HEK293 (cell line): Measurements from ENCODE around the gene CYP2S1.

Source experiments
- CTCF ChIA-PET: fragments of 350-600 bp; formaldehyde crosslinking; extraction: SDS; loops from one replicate; lab custom pipeline; 2021; ENCODE audit warnings: antibody characterized with exemption; lab: Yijun Ruan, JAX
- POLR2A ChIA-PET: fragments of 300-600 bp; formaldehyde crosslinking; extraction: SDS; loops from one replicate; lab custom pipeline; 2020; ENCODE audit warnings: antibody characterized with exemption, inconsistent platforms; lab: Yijun Ruan, JAX
- H3K27ac ChIP-seq: fragments of 200-500 bp; sonication (Bioruptor generic); 2 replicates; pipeline ENCODE4 v1.5.1; 2014; ENCODE audit warnings: low read depth, low read length, control low read depth, inconsistent platforms; ENCODE audit errors: extremely low read depth
- H3K36me3 ChIP-seq, 2 experiments: fragments of 200-500 bp in 1 of 2; sonication (Bioruptor generic) in 1 of 2; 1 replicate in 1 of 2; 2 replicates in 1 of 2; pipeline ENCODE4 v1.5.1; 2014 to 2017; ENCODE audit warnings: inconsistent platforms in 2 of 2, low read length in 2 of 2; ENCODE audit not compliant: control insufficient read depth in 2 of 2, insufficient read depth in 1 of 2
- H3K4me1 ChIP-seq: fragments of 200-500 bp; sonication (Bioruptor generic); 2 replicates; pipeline ENCODE4 v1.5.1; 2014; ENCODE audit warnings: mild to moderate bottlenecking, low read length, inconsistent platforms; ENCODE audit not compliant: control insufficient read depth, insufficient read depth
- H3K4me3 ChIP-seq: 2 replicates; pipeline ENCODE4 v1.5.1; 2011; ENCODE audit warnings: low read depth, mild to moderate bottlenecking, control low read depth, low read length, moderate library complexity
- H3K9me3 ChIP-seq: fragments of 200-500 bp; sonication (Bioruptor generic); 2 replicates; pipeline ENCODE4 v1.5.1; 2014; ENCODE audit warnings: low read depth, low read length, inconsistent platforms; ENCODE audit not compliant: control insufficient read depth, insufficient read depth
- ELK4 ChIP-seq: IDR thresholded peaks from 2 replicates; pipeline ENCODE4 v1.6.1; 2011; ENCODE audit warnings: mild to moderate bottlenecking, low read depth, low read length, borderline replicate concordance
- GFI1B ChIP-seq: fragments of 450-650 bp; formaldehyde crosslinking; IDR thresholded peaks from 2 replicates; pipeline ENCODE4 v1.5.1; 2016; ENCODE audit warnings: missing biosample characterization, missing genetic modification characterization
- HOXD13 ChIP-seq: sonication (generic); formaldehyde crosslinking; IDR thresholded peaks from 2 replicates; pipeline ENCODE4 v1.8.0; 2022; ENCODE audit warnings: missing genetic modification reagents, borderline replicate concordance
- KLF9 ChIP-seq: fragments of 450-650 bp; formaldehyde crosslinking; IDR thresholded peaks from 2 replicates; pipeline ENCODE4 v1.5.1; 2016; ENCODE audit warnings: missing biosample characterization, missing genetic modification characterization, low read depth
- MEIS1 ChIP-seq: sonication (generic); formaldehyde crosslinking; IDR thresholded peaks from 2 replicates; pipeline ENCODE4 v1.8.1; 2022; ENCODE audit warnings: missing genetic modification reagents, mild to moderate bottlenecking, borderline replicate concordance
- OSR2 ChIP-seq: fragments of 450-650 bp; formaldehyde crosslinking; IDR thresholded peaks from 2 replicates; pipeline ENCODE4 v1.5.1; 2016; ENCODE audit warnings: missing biosample characterization, missing genetic modification characterization
- SCRT1 ChIP-seq: fragments of 450-650 bp; formaldehyde crosslinking; IDR thresholded peaks from 2 replicates; pipeline ENCODE4 v1.5.1; 2016; ENCODE audit warnings: missing biosample characterization, missing genetic modification characterization, borderline replicate concordance
- ZBTB8A ChIP-seq: fragments of 450-650 bp; formaldehyde crosslinking; IDR thresholded peaks from 2 replicates; pipeline ENCODE4 v1.5.1; 2016; ENCODE audit warnings: missing biosample characterization, missing genetic modification characterization
- ZNF146 ChIP-seq: fragments of 450-650 bp; formaldehyde crosslinking; IDR thresholded peaks from 2 replicates; pipeline ENCODE4 v1.5.1; 2016; ENCODE audit warnings: missing biosample characterization, missing genetic modification characterization
- ZNF266 ChIP-seq: fragments of 450-650 bp; formaldehyde crosslinking; IDR thresholded peaks from 2 replicates; pipeline ENCODE4 v1.5.1; 2016; ENCODE audit warnings: missing biosample characterization, missing genetic modification characterization, low read depth
- ZNF292 ChIP-seq: fragments of 450-650 bp; formaldehyde crosslinking; IDR thresholded peaks from 2 replicates; pipeline ENCODE4 v1.5.1; 2016; ENCODE audit warnings: low read depth, missing biosample characterization, missing genetic modification characterization, borderline replicate concordance
- ZNF341 ChIP-seq: fragments of 450-650 bp; formaldehyde crosslinking; IDR thresholded peaks from 2 replicates; pipeline ENCODE4; 2016; ENCODE audit warnings: low read depth, missing biosample characterization, missing genetic modification characterization
- ZNF391 ChIP-seq: fragments of 450-650 bp; formaldehyde crosslinking; IDR thresholded peaks from 2 replicates; pipeline ENCODE4 v1.5.1; 2016; ENCODE audit warnings: low read depth, missing biosample characterization, missing genetic modification characterization, borderline replicate concordance
- ZNF433 ChIP-seq: fragments of 450-650 bp; formaldehyde crosslinking; IDR thresholded peaks from 2 replicates; pipeline ENCODE4 v1.5.1; 2016; ENCODE audit warnings: missing biosample characterization, missing genetic modification characterization, low read depth
- ZNF621 ChIP-seq: fragments of 450-650 bp; formaldehyde crosslinking; IDR thresholded peaks from 2 replicates; pipeline ENCODE4 v1.5.1; 2017; ENCODE audit warnings: missing biosample characterization, missing genetic modification characterization
- ZNF623 ChIP-seq: fragments of 450-650 bp; formaldehyde crosslinking; IDR thresholded peaks from 2 replicates; pipeline ENCODE4 v1.5.1; 2016; ENCODE audit warnings: missing biosample characterization, missing genetic modification characterization
- ZNF670 ChIP-seq: fragments of 450-650 bp; formaldehyde crosslinking; IDR thresholded peaks from 2 replicates; pipeline ENCODE4 v1.5.1; 2016; ENCODE audit warnings: missing biosample characterization, missing genetic modification characterization, low read depth
- ZNF704 ChIP-seq: fragments of 450-650 bp; formaldehyde crosslinking; IDR thresholded peaks from 2 replicates; pipeline ENCODE4 v1.5.1; 2016; ENCODE audit warnings: missing biosample characterization, missing genetic modification characterization

CYP2S1 gene

GRCh38 chr19:41156207-41156606 is 36.8 kb upstream of the CYP2S1 start:
- Histone ChIP-seq H3K36me3 (no peaks in the 10 kb centered on the region), H3K4me3 (no peak overlapping the region), H3K4me1 (no peaks in the 10 kb centered on the region), H3K9me3 (0 out of 2 replicates have a peak, but pooled peaks cover 2% of the 10 kb centered on the region), H3K27ac (no peak overlapping the region)
- TF ChIP-seq ZBTB8A (no peak), ZNF433 (tag by site-specific recombination) (no peak), ZNF391 (no peak), ZNF341 (tag by site-specific recombination) (no peak), ELK4 (no peak), ZNF266 (tag by site-specific recombination) (no peak), OSR2 (tag by site-specific recombination) (no peak), ZNF292 (tag by site-specific recombination) (no peak), SCRT1 (no peak), ZNF146 (tag by site-specific recombination) (no peak), ZNF621 (tag by site-specific recombination) (no peak), ZNF704 (no peak)
- ChIA-PET CTCF (interaction anchor here (1.9 kb wide), 1 partner anchor 12 kb away, joined by 9 read pairs; no protein-coding TSS in a partner anchor), POLR2A (no interaction called here)

- Histone ChIP-seq H3K4me1 (no peaks in the 10 kb centered on the region), H3K27ac (no peak overlapping the region), H3K36me3 (no peaks in the 10 kb centered on the region), H3K4me3 (no peak overlapping the region), H3K9me3 (0 out of 2 replicates have a peak, but pooled peaks cover 2% of the 10 kb centered on the region)
- TF ChIP-seq GFI1B (tag by site-specific recombination) (no peak), ZNF433 (tag by site-specific recombination) (no peak), ZNF670 (tag by site-specific recombination) (no peak), KLF9 (tag by site-specific recombination) (no peak), HOXD13 (CRISPR knock-in tag) (no peak), ZNF292 (tag by site-specific recombination) (no peak)
- CTCF ChIA-PET, result interaction anchor here (1.0 to 2.5 kb wide), 4 partner anchors 12 to 497 kb away, joined by 3 to 8 read pairs (median 4); no protein-coding TSS in a partner anchor
- POLR2A ChIA-PET, result no interaction called here
These were observed 33.1 kb upstream of the CYP2S1 start for GRCh38 chr19:41159881-41160280.

- Histone ChIP-seq H3K27ac (no peak overlapping the region), H3K36me3 (no peaks in the 10 kb centered on the region), H3K4me1 (no peaks in the 10 kb centered on the region), H3K9me3 (0 out of 2 replicates have a peak, but pooled peaks cover 2% of the 10 kb centered on the region)
- POLR2A ChIA-PET, result no interaction called here
- CTCF ChIA-PET, result interaction anchor here (0.9 to 1.7 kb wide), 6 partner anchors 12 to 82 kb away, joined by 3 to 6 read pairs (median 4); no protein-coding TSS in a partner anchor
- no peak for TF ChIP-seq ZNF623 (tag by site-specific recombination)
- no peak for TF ChIP-seq MEIS1 (CRISPR knock-in tag)
- TF ChIP-seq, all 188 proteins: peak for 0
- H3K4me3 ChIP-seq, result no peak overlapping the region
These were observed 31.1 kb upstream of the CYP2S1 start for GRCh38 chr19:41161903-41162302.
